Glutamatergic neuron (in vitro differentiated cells): ENCODE measurements around the gene SIN3B. TPM values are rescaled to one million over a fixed set of nuclear protein-coding genes. Genes with fewer than 3 reads are reported as not detected.
A peak's percentile ranks its signal among the peaks of the same experiment; 100 is the strongest.

Experiments used
- DNase-seq: peaks from one replicate; pipeline ENCODE4 v3.0.0; 2022
- H3K27ac Mint-ChIP-seq: one replicate; pipeline ENCODE4 v1.8.0; 2020; ENCODE audit warnings: mild to moderate bottlenecking, mixed read lengths, inconsistent platforms; ENCODE audit not compliant: unreplicated experiment
- H3K27me3 Mint-ChIP-seq: one replicate; pipeline ENCODE4 v1.8.0; 2020; ENCODE audit warnings: mild to moderate bottlenecking, moderate library complexity, mixed read lengths, inconsistent platforms; ENCODE audit not compliant: unreplicated experiment
- H3K36me3 Mint-ChIP-seq: one replicate; pipeline ENCODE4 v1.8.0; 2020; ENCODE audit warnings: mild to moderate bottlenecking, mixed read lengths, inconsistent platforms; ENCODE audit not compliant: unreplicated experiment
- H3K4me1 Mint-ChIP-seq: one replicate; pipeline ENCODE4 v1.8.0; 2020; ENCODE audit warnings: mild to moderate bottlenecking, low read depth, mixed read lengths, inconsistent platforms; ENCODE audit not compliant: unreplicated experiment
- H3K4me3 Mint-ChIP-seq: one replicate; pipeline ENCODE4 v1.8.0; 2020; ENCODE audit warnings: mild to moderate bottlenecking, mixed read lengths, inconsistent platforms; ENCODE audit not compliant: unreplicated experiment
- H3K9me3 Mint-ChIP-seq: one replicate; pipeline ENCODE4 v1.8.0; 2020; ENCODE audit warnings: mild to moderate bottlenecking, moderate library complexity, mixed read lengths, inconsistent platforms; ENCODE audit not compliant: unreplicated experiment
- CTCF ChIP-seq: fragments of 200-600 bp; sonication (generic); IDR thresholded peaks from one replicate; pipeline ENCODE4 v1.5.0; 2021; ENCODE audit not compliant: partially characterized antibody, unreplicated experiment
- total RNA-seq: library from RNA; stranded (reverse); fragmentation: NEBNext Ultra II Directional; extraction: Animal tissue kit (Norgen Biotek cat#: 25700); gene quantifications from one replicate; pipeline ENCODE4 v1.2.1, GENCODE V29; 2021; ENCODE audit not compliant: unreplicated experiment

SIN3B gene
- total RNA-seq, 1 donor from 2014 or later, result 97.9 TPM

- H3K27ac Mint-ChIP-seq, result peak overlapping the region; percentile 59
- H3K4me3 Mint-ChIP-seq, result peak overlapping the region; percentile 20
- peaks cover 12% of the 10 kb centered on the region for H3K27me3 Mint-ChIP-seq
- peaks cover 24% of the 10 kb centered on the region for H3K4me1 Mint-ChIP-seq
- no peaks in the 10 kb centered on the region for H3K36me3 Mint-ChIP-seq
- no peak for DNase-seq
- TF ChIP-seq CTCF, result no peak
- peaks cover 9% of the 10 kb centered on the region for H3K9me3 Mint-ChIP-seq
Observed at GRCh38 chr19:16892436-16892835, 63.2 kb downstream of the SIN3B start.

GRCh38 chr19:16892868-16893685 lies 63.9 kb downstream of the SIN3B start:
- Mint-ChIP-seq H3K27ac (peak overlapping the region; percentile 90), H3K4me1 (peaks cover 24% of the 10 kb centered on the region), H3K36me3 (no peaks in the 10 kb centered on the region), H3K4me3 (peak overlapping the region; percentile 57), H3K9me3 (peaks cover 10% of the 10 kb centered on the region), H3K27me3 (peaks cover 12% of the 10 kb centered on the region)
- TF ChIP-seq CTCF, result no peak
- DNase-seq, result no peak

GRCh38 chr19:16893686-16893989 lies 64.4 kb downstream of the SIN3B start:
- H3K27ac Mint-ChIP-seq, result peak overlapping the region; percentile 90
- H3K9me3 Mint-ChIP-seq, result peaks cover 15% of the 10 kb centered on the region
- peaks cover 24% of the 10 kb centered on the region for H3K4me1 Mint-ChIP-seq
- peak overlapping the region; percentile 57 for H3K4me3 Mint-ChIP-seq
- no peak for TF ChIP-seq CTCF
- peak; percentile 63 for DNase-seq
- peaks cover 12% of the 10 kb centered on the region for H3K27me3 Mint-ChIP-seq
- no peaks in the 10 kb centered on the region for H3K36me3 Mint-ChIP-seq

GRCh38 chr19:16894080-16894479 lies 64.9 kb downstream of the SIN3B start:
- peak; percentile 63 for DNase-seq
- H3K4me1 Mint-ChIP-seq, result peaks cover 24% of the 10 kb centered on the region
- peak overlapping the region; percentile 90 for H3K27ac Mint-ChIP-seq
- TF ChIP-seq CTCF, result no peak
- H3K27me3 Mint-ChIP-seq, result peaks cover 12% of the 10 kb centered on the region
- peaks cover 15% of the 10 kb centered on the region for H3K9me3 Mint-ChIP-seq
- peak overlapping the region; percentile 57 for H3K4me3 Mint-ChIP-seq
- no peaks in the 10 kb centered on the region for H3K36me3 Mint-ChIP-seq

GRCh38 chr19:16895467-16896145 lies 66.4 kb downstream of the SIN3B start:
- peak; percentile 67 for DNase-seq
- Mint-ChIP-seq H3K4me3 (peak overlapping the region; percentile 74), H3K36me3 (no peaks in the 10 kb centered on the region), H3K27me3 (peaks cover 14% of the 10 kb centered on the region), H3K27ac (peak overlapping the region; percentile 83), H3K9me3 (peaks cover 15% of the 10 kb centered on the region), H3K4me1 (peaks cover 24% of the 10 kb centered on the region)
- TF ChIP-seq CTCF, result no peak
